SU-DHL-6 (cell line): ENCODE results near the gene PCSK9.

Source experiments
- H2AFZ ChIP-seq: fragments of 200-600 bp; sonication (generic); 2 replicates; pipeline ENCODE4 v1.6.1; 2014; ENCODE audit warnings: low read depth, mild to moderate bottlenecking, moderate library complexity, mixed read lengths, antibody characterized with exemption, low read length; ENCODE audit not compliant: severe bottlenecking
- H3F3A ChIP-seq: fragments of 200-600 bp; shearing (Covaris generic); 2 replicates; pipeline ENCODE4 v1.6.0; 2016; ENCODE audit warnings: antibody characterized with exemption, mild to moderate bottlenecking; ENCODE audit not compliant: insufficient read depth
- H3K27ac ChIP-seq: fragments of 200-600 bp; sonication (generic); 2 replicates; pipeline ENCODE4 v1.5.1; 2016; ENCODE audit warnings: low read depth, mild to moderate bottlenecking, low read length, moderate library complexity, mixed read lengths
- H3K27me3 ChIP-seq: fragments of 200-600 bp; sonication (generic), shearing (Covaris generic); 2 replicates; pipeline ENCODE4 v1.6.0; 2014; ENCODE audit warnings: mild to moderate bottlenecking, low read length
- H3K36me3 ChIP-seq: fragments of 200-600 bp; sonication (generic); 2 replicates; pipeline ENCODE4 v1.6.1; 2014; ENCODE audit warnings: mild to moderate bottlenecking, low read length, mixed read lengths
- H3K4me2 ChIP-seq: fragments of 300-600, 200-600 bp; shearing (Covaris generic), sonication (generic); 2 replicates; pipeline ENCODE4 v1.6.0; 2014; ENCODE audit warnings: low read length, low read depth, mild to moderate bottlenecking; ENCODE audit not compliant: poor library complexity, severe bottlenecking
- H3K4me3 ChIP-seq: fragments of 200-600 bp; sonication (generic); 2 replicates; pipeline ENCODE4 v1.5.1; 2014; ENCODE audit warnings: antibody characterized with exemption, low read length, mild to moderate bottlenecking, mixed read lengths; ENCODE audit not compliant: insufficient read depth, poor library complexity, severe bottlenecking
- H3K79me2 ChIP-seq: fragments of 200-600 bp; sonication (generic); 2 replicates; pipeline ENCODE4 v1.6.1; 2014; ENCODE audit warnings: mild to moderate bottlenecking, low read length, moderate library complexity; ENCODE audit not compliant: insufficient read depth
- H3K9ac ChIP-seq: fragments of 200-600 bp; sonication (generic); 2 replicates; pipeline ENCODE4 v1.7.0; 2014; ENCODE audit warnings: mild to moderate bottlenecking, low read length
- H3K9me2 ChIP-seq: fragments of 200-600 bp; sonication (generic); replicated peaks from 2 replicates; pipeline ENCODE4 v1.6.1; 2014; ENCODE audit warnings: low read length; ENCODE audit not compliant: insufficient read depth
- H3K9me3 ChIP-seq: fragments of 200-600 bp; sonication (generic); 2 replicates; pipeline ENCODE4 v1.6.1; 2014; ENCODE audit warnings: low read length, mixed read lengths; ENCODE audit not compliant: insufficient read depth
- H4K20me1 ChIP-seq: fragments of 200-600 bp; sonication (generic); 2 replicates; pipeline ENCODE4 v1.6.1; 2014; ENCODE audit warnings: low read depth, mild to moderate bottlenecking, antibody characterized with exemption, low read length, moderate library complexity, mixed read lengths
- CTCF ChIP-seq: fragments of 200-600 bp; sonication (generic); IDR thresholded peaks from one replicate; pipeline ENCODE4 v1.5.1; 2017; ENCODE audit warnings: antibody characterized with exemption, mild to moderate bottlenecking, low read length, moderate library complexity; ENCODE audit not compliant: insufficient read depth, poor library complexity, severe bottlenecking
- EZH2phosphoT487 ChIP-seq: fragments of 200-600 bp; sonication (generic), shearing (Covaris generic); conservative IDR thresholded peaks from 2 replicates; pipeline ENCODE4 v1.6.1; 2018; ENCODE audit warnings: mild to moderate bottlenecking, antibody characterized with exemption, low read length, moderate library complexity, mixed read lengths

The PCSK9 gene

DNA sequence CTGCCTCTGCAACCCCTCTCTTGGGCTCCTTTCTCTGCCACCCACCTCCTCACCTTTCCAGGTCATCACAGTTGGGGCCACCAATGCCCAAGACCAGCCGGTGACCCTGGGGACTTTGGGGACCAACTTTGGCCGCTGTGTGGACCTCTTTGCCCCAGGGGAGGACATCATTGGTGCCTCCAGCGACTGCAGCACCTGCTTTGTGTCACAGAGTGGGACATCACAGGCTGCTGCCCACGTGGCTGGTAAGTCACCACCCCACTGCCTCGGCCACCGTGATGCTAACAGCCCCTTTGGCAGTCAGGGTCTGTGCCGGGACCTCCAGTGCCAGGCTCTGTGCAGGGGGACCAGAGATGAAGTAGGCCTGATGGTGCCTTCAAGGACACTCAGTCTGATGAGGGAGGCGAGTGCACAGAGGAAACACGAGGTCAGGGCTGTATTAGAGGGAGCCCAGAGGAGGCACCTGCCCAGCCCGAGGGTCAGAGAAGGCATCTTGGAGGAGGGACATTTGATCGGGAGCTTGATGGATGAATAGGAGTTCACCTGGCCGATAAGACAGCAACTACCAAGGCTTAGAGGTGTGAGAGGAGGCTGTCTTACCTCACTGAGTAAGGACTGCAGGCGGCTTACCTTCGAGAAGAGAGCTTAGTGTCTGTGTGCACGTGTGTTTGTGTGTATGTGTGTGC, 18.1 kb downstream of the PCSK9 start:
- Histone ChIP-seq H3K4me3 (no peak overlapping the region), H4K20me1 (no peaks in the 10 kb centered on the region), H3F3A (no peaks in the 10 kb centered on the region), H3K27me3 (no peaks in the 10 kb centered on the region), H3K79me2 (no peaks in the 10 kb centered on the region), H3K9me3 (no peaks in the 10 kb centered on the region), H3K9me2 (no peaks in the 10 kb centered on the region), H3K4me2 (no peak overlapping the region), H3K9ac (no peak overlapping the region), H3K36me3 (no peaks in the 10 kb centered on the region), H2AFZ (no peak overlapping the region), H3K27ac (no peak overlapping the region)
- TF ChIP-seq CTCF (no peak), EZH2phosphoT487 (no peak)

DNA sequence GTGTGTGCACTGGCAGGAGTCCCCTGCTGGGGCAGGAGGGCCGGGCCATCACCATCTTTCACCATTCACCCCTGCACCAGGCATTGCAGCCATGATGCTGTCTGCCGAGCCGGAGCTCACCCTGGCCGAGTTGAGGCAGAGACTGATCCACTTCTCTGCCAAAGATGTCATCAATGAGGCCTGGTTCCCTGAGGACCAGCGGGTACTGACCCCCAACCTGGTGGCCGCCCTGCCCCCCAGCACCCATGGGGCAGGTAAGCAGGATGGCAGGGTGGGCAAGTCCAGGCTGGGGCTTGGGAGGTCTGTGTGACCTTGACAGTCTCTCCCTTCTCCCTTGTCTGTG, 18.6 kb downstream of the PCSK9 start:
- H3K27me3 ChIP-seq = no peaks in the 10 kb centered on the region
- no peak overlapping the region for H2AFZ ChIP-seq
- TF ChIP-seq CTCF (no peak), EZH2phosphoT487 (no peak)
- H3K9ac ChIP-seq = no peak overlapping the region
- H3K4me3 ChIP-seq = no peak overlapping the region
- no peaks in the 10 kb centered on the region for H3K9me3 ChIP-seq
- H3K27ac ChIP-seq = no peak overlapping the region
- no peaks in the 10 kb centered on the region for H3F3A ChIP-seq
- no peak overlapping the region for H3K4me2 ChIP-seq
- H3K79me2 ChIP-seq = no peaks in the 10 kb centered on the region
- H4K20me1 ChIP-seq = no peaks in the 10 kb centered on the region
- H3K36me3 ChIP-seq = no peaks in the 10 kb centered on the region
- H3K9me2 ChIP-seq = no peaks in the 10 kb centered on the region

DNA sequence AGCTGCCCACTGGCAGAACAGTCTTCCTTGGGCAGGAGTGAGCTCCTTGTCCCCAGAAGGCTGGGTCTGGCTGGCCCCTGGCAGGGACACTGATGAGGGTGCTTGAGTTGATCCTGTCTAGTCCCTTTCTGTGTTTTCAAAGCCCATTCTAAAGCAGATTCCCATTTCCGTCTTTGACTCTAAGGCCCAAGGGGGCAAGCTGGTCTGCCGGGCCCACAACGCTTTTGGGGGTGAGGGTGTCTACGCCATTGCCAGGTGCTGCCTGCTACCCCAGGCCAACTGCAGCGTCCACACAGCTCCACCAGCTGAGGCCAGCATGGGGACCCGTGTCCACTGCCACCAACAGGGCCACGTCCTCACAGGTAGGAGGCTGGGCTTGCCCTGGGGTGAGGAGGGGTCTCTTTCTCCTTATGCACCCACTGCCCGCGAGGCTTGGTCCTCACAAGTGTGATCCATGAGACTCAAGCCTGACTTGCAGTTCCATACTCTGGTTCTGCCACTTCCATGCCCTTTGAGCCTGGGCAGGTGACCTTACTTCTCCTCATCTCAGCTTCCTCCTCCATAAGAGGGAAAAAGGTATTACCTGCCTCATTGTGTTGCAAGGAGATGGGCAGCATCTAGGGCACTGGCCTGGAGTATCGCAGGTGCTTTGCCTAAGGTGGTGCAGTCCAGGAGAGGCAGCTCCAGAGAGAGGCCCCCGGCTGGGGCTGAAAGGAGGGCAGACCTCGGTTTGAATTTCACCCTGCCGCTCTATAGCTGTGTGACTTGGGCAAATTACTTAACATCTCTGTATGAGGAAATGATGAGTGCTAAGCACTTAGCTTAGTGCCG, 20.2 kb downstream of the PCSK9 start:
- Histone ChIP-seq H3K36me3 (no peaks in the 10 kb centered on the region), H3K9ac (no peak overlapping the region), H3K27me3 (no peaks in the 10 kb centered on the region), H4K20me1 (no peaks in the 10 kb centered on the region), H3K4me2 (no peak overlapping the region), H3K4me3 (no peak overlapping the region), H3K9me2 (no peaks in the 10 kb centered on the region), H3K9me3 (no peaks in the 10 kb centered on the region), H2AFZ (no peak overlapping the region), H3K79me2 (no peaks in the 10 kb centered on the region), H3F3A (no peaks in the 10 kb centered on the region), H3K27ac (no peak overlapping the region)
- TF ChIP-seq CTCF (no peak), EZH2phosphoT487 (no peak)
